ENCODE data around the gene FNDC3B.

- no peak for TF ChIP-seq CTCF (IDR thresholded peaks at IDR 0.05)
- no peak for TF ChIP-seq MAX (IDR thresholded peaks at IDR 0.05)
- TF ChIP-seq BHLHE40 (IDR thresholded peaks at IDR 0.05; ENCODE audit: low read depth, low read length): no peak
- no peak for TF ChIP-seq KDM1A (IDR thresholded peaks at IDR 0.05; ENCODE audit: low read depth)
- no peak for TF ChIP-seq HEYL (CRISPR knock-in tag; IDR thresholded peaks at IDR 0.05)
- no peak for TF ChIP-seq NR3C1 (IDR thresholded peaks at IDR 0.05)
- TF ChIP-seq PBX3 (IDR thresholded peaks at IDR 0.05): no peak
- no peak for TF ChIP-seq KDM5A (IDR thresholded peaks at IDR 0.05)
- no peak for TF ChIP-seq ELK1 (IDR thresholded peaks at IDR 0.05; ENCODE audit: low read depth, low read length)
- no peak for TF ChIP-seq RAD21 (conservative IDR thresholded peaks at IDR 0.05 in 1 of 2, IDR thresholded peaks at IDR 0.05 in 1 of 2)
- TF ChIP-seq CHD4 (IDR thresholded peaks at IDR 0.05; ENCODE audit: borderline replicate concordance): no peak
These were observed 318.7 kb downstream of the FNDC3B start for GRCh38 chr3:172357850-172358754.

All from A549 (cell line).